NCI-H2196 (cell line): ENCODE results near the gene CRYBB3.
A peak's percentile ranks its signal among the peaks of the same experiment; 100 is the strongest.

ENCODE experiments used
- DNase-seq: peaks from one replicate; lab custom pipeline; 2025; ENCODE audit not compliant: unreplicated experiment; lab: John Stamatoyannopoulos, UW

Gene CRYBB3

GRCh38 chr22:25199731-25200520 is at the start of gene CRYBB3:
CRYBB3 (plus strand) TSS chr22:25199858; CDS start chr22:25201397, 1,539 bp downstream.
- DNase-seq: no peak

GRCh38 chr22:25153961-25154666 is 45.5 kb upstream of the CRYBB3 start:
- peak; percentile 41 for DNase-seq

- DNase-seq: no peak
Observed at GRCh38 chr22:25154667-25154999, 45.0 kb upstream of the CRYBB3 start.

- DNase-seq: no peak
Observed at GRCh38 chr22:25156736-25157135, 42.9 kb upstream of the CRYBB3 start.

GRCh38 chr22:25159028-25159427 is 40.6 kb upstream of the CRYBB3 start:
- no peak for DNase-seq

- no peak for DNase-seq
Observed at GRCh38 chr22:25160120-25160996, 39.3 kb upstream of the CRYBB3 start.

GRCh38 chr22:25161017-25161915 is 38.4 kb upstream of the CRYBB3 start:
- no peak for DNase-seq

GRCh38 chr22:25161916-25162530 is 37.6 kb upstream of the CRYBB3 start:
- DNase-seq: no peak

- DNase-seq: no peak
Observed at GRCh38 chr22:25162561-25162960, 37.1 kb upstream of the CRYBB3 start.

GRCh38 chr22:25165785-25166184 is 33.9 kb upstream of the CRYBB3 start:
- no peak for DNase-seq

GRCh38 chr22:25166266-25167040 is 33.2 kb upstream of the CRYBB3 start:
- DNase-seq: no peak

GRCh38 chr22:25167082-25167481 is 32.6 kb upstream of the CRYBB3 start:
- DNase-seq: no peak

- DNase-seq: no peak
Observed at GRCh38 chr22:25167834-25168601, 31.6 kb upstream of the CRYBB3 start.

- DNase-seq: no peak
Observed at GRCh38 chr22:25169278-25170031, 30.2 kb upstream of the CRYBB3 start.

- DNase-seq: no peak
Observed at GRCh38 chr22:25170426-25170980, 29.2 kb upstream of the CRYBB3 start.

GRCh38 chr22:25172153-25172552 is 27.5 kb upstream of the CRYBB3 start:
- DNase-seq: peak; percentile 14

GRCh38 chr22:25174156-25174887 is 25.3 kb upstream of the CRYBB3 start:
- DNase-seq: no peak
